Central memory CD8-positive, alpha-beta T cell (primary cell): ENCODE measurements around the gene KCNIP4.

Experiments used
- ATAC-seq: fragments of 150-1000 bp; cut with Tn5 transposase; replicated peaks from 2 replicates; pipeline ENCODE4 v1.10.0; 2022; ENCODE audit warnings: mild to moderate bottlenecking, moderate FRiP score, moderate number of reproducible peaks; ENCODE audit not compliant: poor library complexity, severe bottlenecking; ENCODE audit errors: extremely low read depth
- DNase-seq, 2 donors: peaks; one replicate each; pipeline ENCODE4 v3.0.0; 2021; ENCODE audit warnings: low spot score in 2 of 2
- H3K27ac Mint-ChIP-seq: one replicate; pipeline ENCODE4 v1.8.0; 2022; ENCODE audit warnings: low read depth, mild to moderate bottlenecking, moderate library complexity, mixed read lengths
- H3K27me3 Mint-ChIP-seq: one replicate; pipeline ENCODE4 v1.8.0; 2022; ENCODE audit warnings: mixed read lengths
- H3K36me3 Mint-ChIP-seq: one replicate; pipeline ENCODE4 v1.8.0; 2022; ENCODE audit warnings: mild to moderate bottlenecking, moderate library complexity, mixed read lengths; ENCODE audit not compliant: insufficient read depth
- H3K4me1 Mint-ChIP-seq: one replicate; pipeline ENCODE4 v1.8.0; 2022; ENCODE audit warnings: mixed read lengths
- H3K4me3 Mint-ChIP-seq: one replicate; pipeline ENCODE4 v1.8.0; 2022; ENCODE audit warnings: mild to moderate bottlenecking, moderate library complexity, mixed read lengths
- H3K9me3 Mint-ChIP-seq: one replicate; pipeline ENCODE4 v1.8.0; 2022; ENCODE audit warnings: mixed read lengths

Gene KCNIP4

GRCh38 chr4:20922962-20923361 lies 1025.6 kb downstream of the KCNIP4 start:
- Mint-ChIP-seq H3K4me3 (no peak overlapping the region), H3K4me1 (no peaks in the 10 kb centered on the region), H3K36me3 (no peaks in the 10 kb centered on the region), H3K27ac (no peak overlapping the region), H3K9me3 (peaks cover 11% of the 10 kb centered on the region), H3K27me3 (no peaks in the 10 kb centered on the region)
- ATAC-seq (no peak), DNase-seq (no peak)

DNA sequence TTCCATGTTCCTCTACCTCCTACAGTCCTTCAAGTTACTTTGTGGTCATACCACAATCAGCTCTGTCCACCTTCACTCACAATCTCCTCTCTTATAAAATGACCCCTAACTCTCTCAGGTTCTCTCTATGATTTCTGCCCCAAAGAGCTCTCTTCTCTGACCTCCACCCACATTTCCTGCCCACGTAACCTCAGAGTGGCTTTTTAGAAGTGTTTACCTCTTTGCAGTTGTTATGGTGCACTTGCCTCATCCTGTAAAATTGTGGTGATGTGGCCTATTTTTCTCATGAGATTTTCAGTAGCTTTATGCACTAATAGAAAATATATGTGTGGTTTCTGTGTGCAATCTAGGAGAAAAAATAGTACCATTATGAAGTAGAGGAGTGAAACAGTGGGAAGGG lies 1032.5 kb downstream of the KCNIP4 start:
- no peak for DNase-seq
- Mint-ChIP-seq H3K27me3 (no peaks in the 10 kb centered on the region), H3K4me3 (no peak overlapping the region), H3K9me3 (peaks cover 9% of the 10 kb centered on the region), H3K36me3 (no peaks in the 10 kb centered on the region), H3K27ac (peak overlapping the region; percentile 2), H3K4me1 (peaks cover 6% of the 10 kb centered on the region)
- ATAC-seq = peak; percentile 49

GRCh38 chr4:20904966-20905365 lies 1043.6 kb downstream of the KCNIP4 start:
- peaks cover 9% of the 10 kb centered on the region for H3K9me3 Mint-ChIP-seq
- H3K4me1 Mint-ChIP-seq = no peaks in the 10 kb centered on the region
- H3K4me3 Mint-ChIP-seq = no peak overlapping the region

DNA sequence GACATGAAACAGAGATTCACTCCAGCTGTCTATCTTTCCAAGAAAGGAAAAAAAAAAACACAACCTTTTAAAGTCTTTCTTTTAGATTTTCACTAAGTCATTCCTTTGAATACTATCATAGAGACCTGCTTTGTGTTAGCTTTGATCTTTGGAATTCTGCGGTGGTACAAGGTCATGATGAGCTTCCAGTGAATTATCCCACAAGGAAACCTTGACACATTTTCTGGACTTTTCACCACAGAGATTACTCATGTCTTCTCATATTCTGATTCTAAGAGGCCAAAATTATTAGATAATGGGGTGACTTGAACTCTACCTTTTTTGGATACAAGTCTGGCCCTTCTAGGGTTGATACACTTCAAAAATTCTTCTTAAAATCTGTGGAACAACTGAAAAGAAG lies 1046.7 kb downstream of the KCNIP4 start:
- H3K36me3 Mint-ChIP-seq = no peaks in the 10 kb centered on the region
- H3K27ac Mint-ChIP-seq = no peak overlapping the region
- H3K9me3 Mint-ChIP-seq = peaks cover 14% of the 10 kb centered on the region
- ATAC-seq (no peak), DNase-seq (no peak)
- no peak overlapping the region for H3K4me3 Mint-ChIP-seq
- H3K27me3 Mint-ChIP-seq = no peaks in the 10 kb centered on the region
- H3K4me1 Mint-ChIP-seq = no peaks in the 10 kb centered on the region

More at GRCh38 chr4:20904966-20905365, 1043.6 kb downstream of the KCNIP4 start:
- Mint-ChIP-seq H3K27ac (no peak overlapping the region), H3K36me3 (no peaks in the 10 kb centered on the region), H3K27me3 (no peaks in the 10 kb centered on the region)
- DNase-seq = no peak
- ATAC-seq = no peak

DNA sequence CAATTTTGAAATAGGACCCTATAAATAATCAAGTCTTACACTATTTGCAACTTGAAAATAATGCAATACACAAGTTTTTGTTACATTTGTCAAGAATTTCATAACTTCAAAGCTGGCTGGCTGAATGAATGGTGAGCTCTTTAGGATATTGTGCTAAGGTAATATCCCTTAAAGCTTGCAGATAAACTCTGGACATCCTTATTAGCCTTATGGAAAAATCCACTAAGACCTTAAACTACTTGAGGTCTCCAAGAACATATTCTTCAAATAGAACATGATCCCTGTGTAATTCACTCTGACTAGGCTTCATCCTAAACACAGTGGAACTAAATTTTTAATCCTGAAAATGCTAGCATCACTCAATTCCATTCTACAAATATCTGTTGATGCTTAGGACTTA lies 1049.0 kb downstream of the KCNIP4 start:
- H3K36me3 Mint-ChIP-seq = no peaks in the 10 kb centered on the region
- no peak overlapping the region for H3K4me3 Mint-ChIP-seq
- no peaks in the 10 kb centered on the region for H3K27me3 Mint-ChIP-seq
- H3K9me3 Mint-ChIP-seq = peaks cover 5% of the 10 kb centered on the region
- DNase-seq (no peak), ATAC-seq (no peak)
- no peak overlapping the region for H3K27ac Mint-ChIP-seq
- no peaks in the 10 kb centered on the region for H3K4me1 Mint-ChIP-seq

DNA sequence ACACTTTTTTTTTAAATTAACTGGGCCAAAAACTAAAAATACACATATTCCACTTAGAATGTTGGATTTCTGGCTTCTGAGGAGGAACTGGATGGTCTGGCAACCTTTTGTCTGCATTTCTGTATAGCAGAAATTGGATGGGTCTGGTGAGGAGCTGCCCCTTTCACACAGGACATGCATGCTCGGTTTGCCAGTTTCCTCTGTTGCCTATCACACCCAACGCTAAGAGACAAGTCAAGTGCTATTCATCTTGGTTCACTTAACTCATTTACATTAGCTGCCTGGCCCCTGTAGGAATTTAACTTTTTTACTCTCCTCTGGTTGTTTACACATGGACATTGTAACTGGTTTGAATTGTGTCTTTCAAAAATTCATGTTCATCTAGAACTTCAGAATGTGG lies 1052.6 kb downstream of the KCNIP4 start:
- DNase-seq = no peak
- peaks cover 2% of the 10 kb centered on the region for H3K36me3 Mint-ChIP-seq
- H3K27ac Mint-ChIP-seq = no peak overlapping the region
- H3K4me1 Mint-ChIP-seq = no peaks in the 10 kb centered on the region
- peaks cover 10% of the 10 kb centered on the region for H3K9me3 Mint-ChIP-seq
- no peak overlapping the region for H3K4me3 Mint-ChIP-seq
- no peaks in the 10 kb centered on the region for H3K27me3 Mint-ChIP-seq
- ATAC-seq = no peak

GRCh38 chr4:20895208-20895607 lies 1053.4 kb downstream of the KCNIP4 start:
- H3K36me3 Mint-ChIP-seq = peaks cover 2% of the 10 kb centered on the region
- no peak overlapping the region for H3K4me3 Mint-ChIP-seq
- H3K4me1 Mint-ChIP-seq = no peaks in the 10 kb centered on the region
- DNase-seq (no peak), ATAC-seq (no peak)
- H3K9me3 Mint-ChIP-seq = peaks cover 10% of the 10 kb centered on the region
- H3K27me3 Mint-ChIP-seq = no peaks in the 10 kb centered on the region
- H3K27ac Mint-ChIP-seq = no peak overlapping the region

- no peak for ATAC-seq
- Mint-ChIP-seq H3K4me3 (no peak overlapping the region), H3K4me1 (no peaks in the 10 kb centered on the region), H3K9me3 (peaks cover 27% of the 10 kb centered on the region), H3K36me3 (peaks cover 2% of the 10 kb centered on the region), H3K27me3 (no peaks in the 10 kb centered on the region), H3K27ac (no peak overlapping the region)
- no peak for DNase-seq
Observed at GRCh38 chr4:20890761-20891160, 1057.8 kb downstream of the KCNIP4 start.

DNA sequence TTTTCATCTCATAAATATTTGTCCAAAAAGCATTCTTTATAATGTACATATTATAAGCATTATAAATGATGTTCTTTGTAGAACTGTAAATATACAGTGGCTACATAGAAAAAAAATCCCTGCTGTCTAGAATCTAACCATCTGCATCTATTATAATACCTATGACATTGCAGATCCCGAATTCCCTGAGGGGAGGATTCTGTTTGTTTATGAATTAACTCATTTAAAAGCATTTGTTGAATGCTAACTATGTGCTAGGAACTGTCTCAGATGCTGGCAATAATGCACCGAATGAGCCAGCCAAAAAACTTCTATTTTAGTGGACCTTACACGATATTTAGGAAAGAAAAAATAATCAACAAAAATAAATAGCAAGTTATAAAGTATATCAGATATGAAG lies 1058.7 kb downstream of the KCNIP4 start:
- H3K4me1 Mint-ChIP-seq = no peaks in the 10 kb centered on the region
- peaks cover 28% of the 10 kb centered on the region for H3K9me3 Mint-ChIP-seq
- ATAC-seq (no peak), DNase-seq (no peak)
- no peak overlapping the region for H3K4me3 Mint-ChIP-seq
- H3K27me3 Mint-ChIP-seq = no peaks in the 10 kb centered on the region
- no peak overlapping the region for H3K27ac Mint-ChIP-seq
- H3K36me3 Mint-ChIP-seq = peaks cover 2% of the 10 kb centered on the region

GRCh38 chr4:20883677-20884076 lies 1064.9 kb downstream of the KCNIP4 start:
- no peak for ATAC-seq
- H3K4me3 Mint-ChIP-seq = no peak overlapping the region
- H3K4me1 Mint-ChIP-seq = peaks cover 4% of the 10 kb centered on the region
- no peak for DNase-seq
- H3K27ac Mint-ChIP-seq = no peak overlapping the region
- H3K9me3 Mint-ChIP-seq = peaks cover 36% of the 10 kb centered on the region
- no peaks in the 10 kb centered on the region for H3K27me3 Mint-ChIP-seq
- H3K36me3 Mint-ChIP-seq = no peaks in the 10 kb centered on the region

- DNase-seq = no peak
Observed at GRCh38 chr4:20883231-20883630, 1065.3 kb downstream of the KCNIP4 start.

GRCh38 chr4:20882500-20882899 lies 1066.1 kb downstream of the KCNIP4 start:
- H3K4me3 Mint-ChIP-seq = no peak overlapping the region
- H3K27ac Mint-ChIP-seq = peak overlapping the region; percentile 65
- no peak for DNase-seq
- no peaks in the 10 kb centered on the region for H3K27me3 Mint-ChIP-seq
- H3K36me3 Mint-ChIP-seq = no peaks in the 10 kb centered on the region
- peaks cover 4% of the 10 kb centered on the region for H3K4me1 Mint-ChIP-seq
- no peak for ATAC-seq
- peaks cover 36% of the 10 kb centered on the region for H3K9me3 Mint-ChIP-seq

More at GRCh38 chr4:20883231-20883630, 1065.3 kb downstream of the KCNIP4 start:
- H3K27ac Mint-ChIP-seq = no peak overlapping the region
- no peaks in the 10 kb centered on the region for H3K36me3 Mint-ChIP-seq
- H3K4me1 Mint-ChIP-seq = peaks cover 4% of the 10 kb centered on the region
- no peak for ATAC-seq
- H3K27me3 Mint-ChIP-seq = no peaks in the 10 kb centered on the region
- peaks cover 40% of the 10 kb centered on the region for H3K9me3 Mint-ChIP-seq
- no peak overlapping the region for H3K4me3 Mint-ChIP-seq

DNA sequence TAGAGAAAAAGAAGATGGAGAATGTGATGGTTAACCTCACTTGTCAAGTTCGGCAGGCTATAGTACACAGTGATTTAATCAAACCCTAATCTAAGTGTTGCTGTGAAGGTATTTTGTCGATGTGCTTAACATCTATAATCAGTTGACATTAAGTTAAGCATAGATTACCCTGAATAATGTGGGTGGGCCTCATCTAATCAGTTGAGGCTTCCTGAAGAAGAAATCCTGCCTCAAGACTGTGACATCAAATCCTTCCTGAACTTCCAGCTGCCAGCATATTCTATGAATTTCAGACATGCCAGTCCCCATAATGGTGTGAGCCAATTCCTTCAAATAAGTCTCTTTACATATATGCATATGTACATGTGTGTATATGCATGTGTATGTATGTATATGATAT lies 1066.9 kb downstream of the KCNIP4 start:
- Mint-ChIP-seq H3K4me3 (no peak overlapping the region), H3K4me1 (peaks cover 4% of the 10 kb centered on the region), H3K36me3 (no peaks in the 10 kb centered on the region), H3K27me3 (no peaks in the 10 kb centered on the region), H3K9me3 (peaks cover 28% of the 10 kb centered on the region), H3K27ac (no peak overlapping the region)
- no peak for ATAC-seq
- DNase-seq = no peak

- Mint-ChIP-seq H3K4me1 (peaks cover 4% of the 10 kb centered on the region), H3K27me3 (no peaks in the 10 kb centered on the region), H3K4me3 (no peak overlapping the region), H3K9me3 (peaks cover 18% of the 10 kb centered on the region), H3K36me3 (no peaks in the 10 kb centered on the region), H3K27ac (no peak overlapping the region)
- ATAC-seq = no peak
- DNase-seq = no peak
Observed at GRCh38 chr4:20878806-20879205, 1069.8 kb downstream of the KCNIP4 start.
